ENCODE measurements around the gene GCKR. TPM values are rescaled to one million over a fixed set of nuclear protein-coding genes. Genes with fewer than 3 reads are reported as not detected.

The GCKR gene
- total and polyA plus RNA-seq, 11 donors, result 0.23 to 1.7 (median 0.38) TPM; not detected in 5

- Histone ChIP-seq H3K4me3 (no peak overlapping the region), H3K9me3 (peaks cover 0 to 55% (median 31%) of the 10 kb centered on the region in 12 donors), H3K36me3 (no peaks in the 10 kb centered on the region), H3K27me3 (peaks cover 0 to 19% (median 0%) of the 10 kb centered on the region in 9 donors), H3K27ac (no peak overlapping the region), H3K4me1 (no peaks in the 10 kb centered on the region)
- TF ChIP-seq POLR2A (IDR thresholded peaks at IDR 0.05), result no peak
- TF ChIP-seq CTCF (IDR thresholded peaks at IDR 0.05), result no peak
- DNase-seq (no peak), ATAC-seq (no peak)
- intact Hi-C loops (cut with DNase I), result no loop called here
- WGBS, 4 donors, result 56 to 63% (median 59%) methylated on average over 6 of the region's 6 CpGs
Measured at GRCh38 chr2:27572998-27573429, 76.4 kb downstream of the GCKR start.

Other genes with a start within 250 kb of the GCKR start
- gene SLC30A3, start 233.8 kb upstream of the GCKR start, total RNA-seq, result 10 to 100 TPM in 2 of 9 donors, 1 to 10 TPM in 7; 5.0 to 18.1 (median 9.0) TPM
- 1 to 10 TPM; 5.6 to 9.2 TPM for gene SLC30A3, start 233.8 kb upstream of the GCKR start, polyA plus RNA-seq
- 1 to 10 TPM in 5 of 9 donors, under 1 TPM in 4; 0.36 to 3.3 (median 1.2) TPM for gene DNAJC5G, start 221.4 kb upstream of the GCKR start, total RNA-seq
- gene DNAJC5G, start 221.4 kb upstream of the GCKR start, polyA plus RNA-seq, result 1 to 10 TPM in 1 of 2 donors, under 1 TPM in 1; 0.11 to 1.8 TPM
- gene TRIM54, start 214.4 kb upstream of the GCKR start, total RNA-seq, result 100 to 1,000 TPM; 175 to 329 (median 241) TPM
- gene TRIM54, start 214.4 kb upstream of the GCKR start, polyA plus RNA-seq, result 100 to 1,000 TPM; 128 to 324 TPM
- gene UCN, start 188.4 kb upstream of the GCKR start, total RNA-seq, result 1 to 10 TPM in 6 of 9 donors, under 1 TPM in 3; 0.60 to 2.5 (median 1.1) TPM
- 1 to 10 TPM; 1.3 to 1.4 TPM for gene UCN, start 188.4 kb upstream of the GCKR start, polyA plus RNA-seq
- 100 to 1,000 TPM in 1 of 9 donors, 10 to 100 TPM in 8; 48.8 to 103 (median 65.7) TPM for gene MPV17, start 173.7 kb upstream of the GCKR start, total RNA-seq
- 100 to 1,000 TPM in 1 of 2 donors, 10 to 100 TPM in 1; 69.3 to 134 TPM for gene MPV17, start 173.7 kb upstream of the GCKR start, polyA plus RNA-seq
- gene GTF3C2, start 140.1 kb upstream of the GCKR start, total RNA-seq, result 10 to 100 TPM; 19.9 to 42.6 (median 28.3) TPM
- 10 to 100 TPM; 17.8 to 21.9 TPM for gene GTF3C2, start 140.1 kb upstream of the GCKR start, polyA plus RNA-seq
- gene EIF2B4, start 126.5 kb upstream of the GCKR start, total RNA-seq, result 10 to 100 TPM; 28.5 to 59.3 (median 37.0) TPM
- gene EIF2B4, start 126.5 kb upstream of the GCKR start, polyA plus RNA-seq, result 10 to 100 TPM; 40.2 to 69.0 TPM
- gene SNX17, start 126.2 kb upstream of the GCKR start, total RNA-seq, result 10 to 100 TPM; 59.4 to 90.7 (median 77.2) TPM
- 100 to 1,000 TPM in 1 of 2 donors, 10 to 100 TPM in 1; 39.2 to 106 TPM for gene SNX17, start 126.2 kb upstream of the GCKR start, polyA plus RNA-seq
- gene ZNF513, start 116.1 kb upstream of the GCKR start, total RNA-seq, result 10 to 100 TPM in 1 of 9 donors, 1 to 10 TPM in 8; 2.8 to 10.4 (median 7.1) TPM
- 10 to 100 TPM in 1 of 2 donors, 1 to 10 TPM in 1; 8.7 to 11.8 TPM for gene ZNF513, start 116.1 kb upstream of the GCKR start, polyA plus RNA-seq
- gene PPM1G, start 87.2 kb upstream of the GCKR start, total RNA-seq, result 10 to 100 TPM; 31.7 to 49.7 (median 40.2) TPM
- 10 to 100 TPM; 31.2 to 87.2 TPM for gene PPM1G, start 87.2 kb upstream of the GCKR start, polyA plus RNA-seq
- gene NRBP1, start 68.2 kb upstream of the GCKR start, total RNA-seq, result 10 to 100 TPM; 43.5 to 78.6 (median 62.8) TPM
- gene NRBP1, start 68.2 kb upstream of the GCKR start, polyA plus RNA-seq, result 100 to 1,000 TPM in 1 of 2 donors, 10 to 100 TPM in 1; 27.8 to 114 TPM
- gene KRTCAP3, start 54.5 kb upstream of the GCKR start, total RNA-seq, result 1 to 10 TPM in 1 of 9 donors, under 1 TPM in 2, not detected in 6; 0.50 to 1.7 (median 0.61) TPM
- gene KRTCAP3, start 54.5 kb upstream of the GCKR start, polyA plus RNA-seq, result under 1 TPM in 1 of 2 donors, not detected in 1; 0.65 TPM
- gene IFT172, start 7.1 kb upstream of the GCKR start, total RNA-seq, result 10 to 100 TPM; 13.6 to 25.7 (median 17.4) TPM
- 10 to 100 TPM; 11.9 to 27.2 TPM for gene IFT172, start 7.1 kb upstream of the GCKR start, polyA plus RNA-seq
- 1 to 10 TPM; 1.0 to 4.7 (median 3.1) TPM for gene FNDC4, start 1.6 kb upstream of the GCKR start, total RNA-seq
- 10 to 100 TPM in 1 of 2 donors, 1 to 10 TPM in 1; 2.0 to 10.5 TPM for gene FNDC4, start 1.6 kb upstream of the GCKR start, polyA plus RNA-seq
- 10 to 100 TPM; 13.2 to 31.8 (median 20.1) TPM for gene ZNF512, start 86.2 kb downstream of the GCKR start, total RNA-seq
- gene ZNF512, start 86.2 kb downstream of the GCKR start, polyA plus RNA-seq, result 10 to 100 TPM in 1 of 2 donors, 1 to 10 TPM in 1; 8.4 to 15.8 TPM
- 1 to 10 TPM; 3.9 to 7.7 (median 5.8) TPM for gene CCDC121, start 132.2 kb downstream of the GCKR start, total RNA-seq
- 1 to 10 TPM; 2.5 to 3.5 TPM for gene CCDC121, start 132.2 kb downstream of the GCKR start, polyA plus RNA-seq
- 10 to 100 TPM; 14.4 to 22.3 (median 19.4) TPM for gene GPN1, start 132.2 kb downstream of the GCKR start, total RNA-seq
- gene GPN1, start 132.2 kb downstream of the GCKR start, polyA plus RNA-seq, result 10 to 100 TPM; 10.1 to 35.9 TPM
- 10 to 100 TPM; 18.6 to 29.5 (median 27.0) TPM for gene SUPT7L, start 166.8 kb downstream of the GCKR start, total RNA-seq
- gene SUPT7L, start 166.8 kb downstream of the GCKR start, polyA plus RNA-seq, result 10 to 100 TPM; 21.0 to 22.4 TPM
- gene SLC4A1AP, start 167.1 kb downstream of the GCKR start, total RNA-seq, result 10 to 100 TPM; 19.2 to 25.6 (median 22.4) TPM
- gene SLC4A1AP, start 167.1 kb downstream of the GCKR start, polyA plus RNA-seq, result 10 to 100 TPM; 14.9 to 27.8 TPM